HG03196 (cell line): ENCODE measurements around the gene BRD2.
"Not testable (repeated sequence)": the region's sequence is repeated elsewhere in the genome, so short reads cannot be mapped to it uniquely, and the experiment has no call there.

Experiments used
- ATAC-seq: cut with Tn5 transposase; IDR thresholded peaks from one replicate; pipeline ENCODE4 v1.9.1; 2021; ENCODE audit not compliant: unreplicated experiment

Gene BRD2

GRCh38 chr6:32968093-32968866 is at the start of gene BRD2:
BRD2 (plus strand) TSS chr6:32968594; CDS start chr6:32972899, 4,305 bp downstream.
- peak; percentile 31 for ATAC-seq

- ATAC-seq = no peak
Measured at GRCh38 chr6:32920715-32921114, 47.7 kb upstream of the BRD2 start.

GRCh38 chr6:32922083-32922482 is 46.3 kb upstream of the BRD2 start:
- no peak for ATAC-seq

GRCh38 chr6:32931211-32931610 is 37.2 kb upstream of the BRD2 start:
- ATAC-seq = no peak

- ATAC-seq = no peak
Measured at GRCh38 chr6:32932132-32932868, 36.1 kb upstream of the BRD2 start.

- no peak for ATAC-seq
Measured at GRCh38 chr6:32933661-32934085, 34.7 kb upstream of the BRD2 start.

- no peak for ATAC-seq
Measured at GRCh38 chr6:32935551-32936238, 32.7 kb upstream of the BRD2 start.

GRCh38 chr6:32936239-32937152 is 31.9 kb upstream of the BRD2 start:
- ATAC-seq = no peak

- ATAC-seq = no peak
Measured at GRCh38 chr6:32937230-32937633, 31.2 kb upstream of the BRD2 start.

- no peak for ATAC-seq
Measured at GRCh38 chr6:32938494-32938893, 29.9 kb upstream of the BRD2 start.

GRCh38 chr6:32940656-32941213 is 27.7 kb upstream of the BRD2 start, which contains the start of gene HLA-DMB:
HLA-DMB (minus strand) TSS chr6:32941028; CDS start chr6:32940807, 221 bp downstream.
- ATAC-seq = peak; percentile 44

GRCh38 chr6:32941214-32941768 is 27.1 kb upstream of the BRD2 start:
- ATAC-seq = peak; percentile 50

- ATAC-seq = not testable (repeated sequence)
Measured at GRCh38 chr6:32942555-32943123, 25.8 kb upstream of the BRD2 start.

GRCh38 chr6:32943864-32944649 is 24.3 kb upstream of the BRD2 start:
- peak; percentile 31 for ATAC-seq

- ATAC-seq = no peak
Measured at GRCh38 chr6:32945108-32945760, 23.2 kb upstream of the BRD2 start.

- ATAC-seq = no peak
Measured at GRCh38 chr6:32945953-32946352, 22.4 kb upstream of the BRD2 start.

GRCh38 chr6:32946893-32947292 is 21.5 kb upstream of the BRD2 start:
- ATAC-seq = no peak
